HepG2 (cell line): ENCODE results near the gene BBOF1. TPM values are rescaled to one million over a fixed set of nuclear protein-coding genes. Genes with fewer than 3 reads are reported as not detected.

ENCODE experiments used
- ARHGAP35 ChIP-seq: sonication (generic); formaldehyde crosslinking; IDR thresholded peaks from 2 replicates; pipeline ENCODE4 v1.9.0; 2022; ENCODE audit warnings: mild to moderate bottlenecking, inconsistent platforms, moderate library complexity, missing genetic modification reagents, borderline replicate concordance
- KAT8 ChIP-seq: IDR thresholded peaks from 2 replicates; pipeline ENCODE4 v1.6.1; 2016; ENCODE audit warnings: missing genetic modification reagents, missing compliant biosample characterization
- NR2F6 ChIP-seq, 2 experiments: IDR thresholded peaks; 2 replicates each; pipeline ENCODE4 v1.6.1; 2016; ENCODE audit warnings: antibody characterized with exemption in 1 of 2, mild to moderate bottlenecking in 1 of 2
- PHF21A ChIP-seq: sonication (generic); formaldehyde crosslinking; IDR thresholded peaks from 2 replicates; pipeline ENCODE4 v1.5.0; 2020; ENCODE audit warnings: mild to moderate bottlenecking, missing genetic modification reagents
- STAG1 ChIP-seq: sonication (generic); formaldehyde crosslinking; IDR thresholded peaks from 2 replicates; pipeline ENCODE4 v1.4.0; 2020; ENCODE audit warnings: missing genetic modification reagents
- TAF15 ChIP-seq: fragments of 200-400 bp; formaldehyde crosslinking; IDR thresholded peaks from one replicate; pipeline ENCODE4 v1.6.1; 2018; ENCODE audit warnings: mild to moderate bottlenecking, low read depth, low read length; ENCODE audit not compliant: poor library complexity, severe bottlenecking
- THAP11 ChIP-seq: IDR thresholded peaks from 2 replicates; pipeline ENCODE4 v1.6.1; 2016; ENCODE audit warnings: missing biosample characterization, missing genetic modification reagents
- ZNF350 ChIP-seq: sonication (generic); formaldehyde crosslinking; IDR thresholded peaks from 2 replicates; pipeline ENCODE4 v1.4.0; 2020; ENCODE audit warnings: mild to moderate bottlenecking, low read depth, missing genetic modification reagents, borderline replicate concordance
- polyA plus RNA-seq, 8 experiments: library from polyadenylated mRNA; depleted of rRNA in 3 of 8; stranded (reverse) in 7 of 8; unstranded in 1 of 8; fragments of >200 nt; fragmentation: Illumina TruSeq in 4 of 8; extraction: Trizol in 4 of 8; gene quantifications; 2 replicates each; pipeline versions ENCODE4 v1.2.1 to v1.2.3, GENCODE V29; 2011 to 2016; ENCODE audit warnings: low read depth in 4 of 8, missing spikeins in 1 of 8, mixed read lengths in 1 of 8; ENCODE audit not compliant: insufficient read depth in 1 of 8
- total RNA-seq, 5 experiments: library from RNA; depleted of rRNA; stranded (reverse); fragments of >200 nt; fragmentation: Illumina TruSeq; extraction: Trizol; gene quantifications; 2 replicates each; pipeline ENCODE4 v1.2.3, GENCODE V29; 2016; ENCODE audit warnings: low read depth in 1 of 5
- TF ChIP-seq, protein P1 (sequence below): sonication (generic); formaldehyde crosslinking; conservative IDR thresholded peaks from 2 replicates; pipeline ENCODE4 v1.5.0; 2020; ENCODE audit warnings: missing genetic modification reagents
- TF ChIP-seq, protein P2 (sequence below), 2 experiments: sonication (generic) in 1 of 2; formaldehyde crosslinking in 1 of 2; IDR thresholded peaks; 2 replicates each; pipeline versions ENCODE4 v1.4.0 to v1.6.1; 2018 to 2020; ENCODE audit warnings: missing genetic modification reagents in 2 of 2, borderline replicate concordance in 1 of 2, low read depth in 1 of 2, mild to moderate bottlenecking in 1 of 2, missing biosample characterization in 1 of 2
- TF ChIP-seq, protein P3 (sequence below): IDR thresholded peaks from 2 replicates; pipeline ENCODE4 v1.6.1; 2016; ENCODE audit warnings: mild to moderate bottlenecking
- TF ChIP-seq, protein P4 (sequence below): sonication (generic); formaldehyde crosslinking; IDR thresholded peaks from 2 replicates; pipeline ENCODE4 v1.5.1; 2020; ENCODE audit warnings: missing genetic modification reagents, mild to moderate bottlenecking, borderline replicate concordance
- TF ChIP-seq, protein P5 (sequence below): sonication (generic); formaldehyde crosslinking; IDR thresholded peaks from 2 replicates; pipeline ENCODE4 v1.5.0; 2020; ENCODE audit warnings: mild to moderate bottlenecking, missing genetic modification reagents

Gene BBOF1
- total and polyA plus RNA-seq, 2 of the 13 experiments (the other 11 are each of a cell fraction or from before 2014, with no cell fraction given) = 1.6 to 2.3 TPM

DNA sequence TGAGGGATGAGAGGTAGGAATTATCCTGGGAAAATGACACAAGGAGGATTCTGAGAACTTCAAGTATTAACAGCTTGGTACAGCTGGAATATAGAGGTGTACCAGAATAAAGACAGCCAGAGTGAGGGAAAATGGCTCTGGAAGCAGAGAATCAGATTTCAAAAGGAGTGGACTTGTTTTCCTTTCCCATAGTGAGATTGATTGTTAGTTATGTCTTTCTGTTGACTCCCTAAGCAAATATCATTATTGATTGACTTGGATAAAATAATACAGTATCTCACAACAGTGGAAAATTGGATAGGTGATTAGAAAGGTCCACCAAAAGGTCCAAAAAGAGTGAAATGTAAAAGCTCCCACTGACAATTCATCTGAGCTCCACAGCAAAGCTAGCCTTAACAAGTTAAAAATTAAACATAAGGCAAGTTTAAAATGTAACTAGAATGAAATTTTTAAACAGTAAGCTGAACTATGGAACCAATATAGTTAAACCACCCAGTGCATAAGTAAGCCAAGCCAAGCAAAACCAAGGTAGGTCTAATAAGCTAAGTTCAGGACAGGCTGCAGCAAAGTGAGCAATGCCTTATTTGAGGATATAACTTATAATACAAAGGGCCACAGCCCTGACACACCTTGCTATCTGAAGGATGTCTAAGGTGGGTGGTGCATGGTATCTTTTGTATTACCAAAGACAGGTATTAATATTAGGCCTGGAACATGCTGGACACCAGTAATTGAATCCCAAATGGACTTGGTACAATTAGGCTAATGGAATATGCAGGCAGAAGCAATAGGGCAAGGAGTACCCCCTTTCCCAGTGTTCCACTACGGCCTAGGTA, 21.8 kb upstream of the BBOF1 start (continued):
- TF ChIP-seq, protein P1, sequence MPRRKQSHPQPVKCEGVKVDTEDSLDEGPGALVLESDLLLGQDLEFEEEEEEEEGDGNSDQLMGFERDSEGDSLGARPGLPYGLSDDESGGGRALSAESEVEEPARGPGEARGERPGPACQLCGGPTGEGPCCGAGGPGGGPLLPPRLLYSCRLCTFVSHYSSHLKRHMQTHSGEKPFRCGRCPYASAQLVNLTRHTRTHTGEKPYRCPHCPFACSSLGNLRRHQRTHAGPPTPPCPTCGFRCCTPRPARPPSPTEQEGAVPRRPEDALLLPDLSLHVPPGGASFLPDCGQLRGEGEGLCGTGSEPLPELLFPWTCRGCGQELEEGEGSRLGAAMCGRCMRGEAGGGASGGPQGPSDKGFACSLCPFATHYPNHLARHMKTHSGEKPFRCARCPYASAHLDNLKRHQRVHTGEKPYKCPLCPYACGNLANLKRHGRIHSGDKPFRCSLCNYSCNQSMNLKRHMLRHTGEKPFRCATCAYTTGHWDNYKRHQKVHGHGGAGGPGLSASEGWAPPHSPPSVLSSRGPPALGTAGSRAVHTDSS = no peak
- TF ChIP-seq STAG1 = no peak
- 0 out of 2 replicates have a peak, but pooled peaks have one; percentile 10 for TF ChIP-seq NR2F6 (IDR thresholded peaks at IDR 0.05)
- peak; percentile 6; the same call in 1 of the 2 replicates for TF ChIP-seq NR2F6 (CRISPR knock-in tag; IDR thresholded peaks at IDR 0.05)
- no peak for TF ChIP-seq TAF15
- TF ChIP-seq, protein P2, sequence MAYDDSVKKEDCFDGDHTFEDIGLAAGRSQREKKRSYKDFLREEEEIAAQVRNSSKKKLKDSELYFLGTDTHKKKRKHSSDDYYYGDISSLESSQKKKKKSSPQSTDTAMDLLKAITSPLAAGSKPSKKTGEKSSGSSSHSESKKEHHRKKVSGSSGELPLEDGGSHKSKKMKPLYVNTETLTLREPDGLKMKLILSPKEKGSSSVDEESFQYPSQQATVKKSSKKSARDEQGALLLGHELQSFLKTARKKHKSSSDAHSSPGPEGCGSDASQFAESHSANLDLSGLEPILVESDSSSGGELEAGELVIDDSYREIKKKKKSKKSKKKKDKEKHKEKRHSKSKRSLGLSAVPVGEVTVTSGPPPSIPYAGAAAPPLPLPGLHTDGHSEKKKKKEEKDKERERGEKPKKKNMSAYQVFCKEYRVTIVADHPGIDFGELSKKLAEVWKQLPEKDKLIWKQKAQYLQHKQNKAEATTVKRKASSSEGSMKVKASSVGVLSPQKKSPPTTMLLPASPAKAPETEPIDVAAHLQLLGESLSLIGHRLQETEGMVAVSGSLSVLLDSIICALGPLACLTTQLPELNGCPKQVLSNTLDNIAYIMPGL (CRISPR knock-in tag; IDR thresholded peaks at IDR 0.05; ENCODE audit: borderline replicate concordance in 1 of 2, low read depth in 1 of 2) = 0 out of 4 replicates have a peak, but pooled peaks of 1 of the 2 experiments have one; percentile 7
- TF ChIP-seq, protein P3, sequence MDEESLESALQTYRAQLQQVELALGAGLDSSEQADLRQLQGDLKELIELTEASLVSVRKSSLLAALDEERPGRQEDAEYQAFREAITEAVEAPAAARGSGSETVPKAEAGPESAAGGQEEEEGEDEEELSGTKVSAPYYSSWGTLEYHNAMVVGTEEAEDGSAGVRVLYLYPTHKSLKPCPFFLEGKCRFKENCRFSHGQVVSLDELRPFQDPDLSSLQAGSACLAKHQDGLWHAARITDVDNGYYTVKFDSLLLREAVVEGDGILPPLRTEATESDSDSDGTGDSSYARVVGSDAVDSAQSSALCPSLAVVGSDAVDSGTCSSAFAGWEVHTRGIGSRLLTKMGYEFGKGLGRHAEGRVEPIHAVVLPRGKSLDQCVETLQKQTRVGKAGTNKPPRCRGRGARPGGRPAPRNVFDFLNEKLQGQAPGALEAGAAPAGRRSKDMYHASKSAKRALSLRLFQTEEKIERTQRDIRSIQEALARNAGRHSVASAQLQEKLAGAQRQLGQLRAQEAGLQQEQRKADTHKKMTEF (CRISPR knock-in tag) = 0 out of 2 replicates have a peak, but pooled peaks have one; percentile 41
- TF ChIP-seq PHF21A (CRISPR knock-in tag) = 0 out of 2 replicates have a peak, but pooled peaks have one; percentile 47
- no peak for TF ChIP-seq ARHGAP35 (CRISPR knock-in tag)
- no peak for TF ChIP-seq ZNF350 (CRISPR knock-in tag)
- peak; percentile 20; the same call in 1 of the 2 replicates for TF ChIP-seq KAT8 (CRISPR knock-in tag)
- TF ChIP-seq, protein P4, sequence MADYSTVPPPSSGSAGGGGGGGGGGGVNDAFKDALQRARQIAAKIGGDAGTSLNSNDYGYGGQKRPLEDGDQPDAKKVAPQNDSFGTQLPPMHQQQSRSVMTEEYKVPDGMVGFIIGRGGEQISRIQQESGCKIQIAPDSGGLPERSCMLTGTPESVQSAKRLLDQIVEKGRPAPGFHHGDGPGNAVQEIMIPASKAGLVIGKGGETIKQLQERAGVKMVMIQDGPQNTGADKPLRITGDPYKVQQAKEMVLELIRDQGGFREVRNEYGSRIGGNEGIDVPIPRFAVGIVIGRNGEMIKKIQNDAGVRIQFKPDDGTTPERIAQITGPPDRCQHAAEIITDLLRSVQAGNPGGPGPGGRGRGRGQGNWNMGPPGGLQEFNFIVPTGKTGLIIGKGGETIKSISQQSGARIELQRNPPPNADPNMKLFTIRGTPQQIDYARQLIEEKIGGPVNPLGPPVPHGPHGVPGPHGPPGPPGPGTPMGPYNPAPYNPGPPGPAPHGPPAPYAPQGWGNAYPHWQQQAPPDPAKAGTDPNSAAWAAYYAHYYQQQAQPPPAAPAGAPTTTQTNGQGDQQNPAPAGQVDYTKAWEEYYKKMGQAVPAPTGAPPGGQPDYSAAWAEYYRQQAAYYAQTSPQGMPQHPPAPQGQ (CRISPR knock-in tag) = no peak
- 0 out of 2 replicates have a peak, but pooled peaks have one; percentile 7 for TF ChIP-seq THAP11 (CRISPR knock-in tag)
- TF ChIP-seq, protein P5, sequence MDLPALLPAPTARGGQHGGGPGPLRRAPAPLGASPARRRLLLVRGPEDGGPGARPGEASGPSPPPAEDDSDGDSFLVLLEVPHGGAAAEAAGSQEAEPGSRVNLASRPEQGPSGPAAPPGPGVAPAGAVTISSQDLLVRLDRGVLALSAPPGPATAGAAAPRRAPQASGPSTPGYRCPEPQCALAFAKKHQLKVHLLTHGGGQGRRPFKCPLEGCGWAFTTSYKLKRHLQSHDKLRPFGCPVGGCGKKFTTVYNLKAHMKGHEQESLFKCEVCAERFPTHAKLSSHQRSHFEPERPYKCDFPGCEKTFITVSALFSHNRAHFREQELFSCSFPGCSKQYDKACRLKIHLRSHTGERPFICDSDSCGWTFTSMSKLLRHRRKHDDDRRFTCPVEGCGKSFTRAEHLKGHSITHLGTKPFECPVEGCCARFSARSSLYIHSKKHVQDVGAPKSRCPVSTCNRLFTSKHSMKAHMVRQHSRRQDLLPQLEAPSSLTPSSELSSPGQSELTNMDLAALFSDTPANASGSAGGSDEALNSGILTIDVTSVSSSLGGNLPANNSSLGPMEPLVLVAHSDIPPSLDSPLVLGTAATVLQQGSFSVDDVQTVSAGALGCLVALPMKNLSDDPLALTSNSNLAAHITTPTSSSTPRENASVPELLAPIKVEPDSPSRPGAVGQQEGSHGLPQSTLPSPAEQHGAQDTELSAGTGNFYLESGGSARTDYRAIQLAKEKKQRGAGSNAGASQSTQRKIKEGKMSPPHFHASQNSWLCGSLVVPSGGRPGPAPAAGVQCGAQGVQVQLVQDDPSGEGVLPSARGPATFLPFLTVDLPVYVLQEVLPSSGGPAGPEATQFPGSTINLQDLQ = no peak
